RPMI7951 (cell line): ENCODE data around the gene FGD5. TPM values are rescaled to one million over a fixed set of nuclear protein-coding genes. Genes with fewer than 3 reads are reported as not detected.

Source experiments
- DNase-seq: peaks from one replicate; pipeline ENCODE4 v3.0.0-alpha.2; 2012; ENCODE audit warnings: low read depth
- total RNA-seq: library from RNA; depleted of rRNA; stranded (reverse); fragments of >200 nt; shearing (Covaris generic); gene quantifications from 2 replicates; pipeline ENCODE4 v1.2.3, GENCODE V29; 2014; rRNA removed

Gene FGD5
- 5.3 and 7.9 TPM in 2 replicates for total RNA-seq

GRCh38 chr3:14818804-14819500 lies at the start of gene FGD5:
FGD5 (plus strand) TSS chr3:14818962; CDS start chr3:14819072, 110 bp downstream.
- DNase-seq, result no peak

- DNase-seq, result no peak
Observed at GRCh38 chr3:14769544-14770325, 49.0 kb upstream of the FGD5 start.

GRCh38 chr3:14770591-14770990 lies 48.2 kb upstream of the FGD5 start:
- no peak for DNase-seq

- no peak for DNase-seq
Observed at GRCh38 chr3:14771593-14772497, 46.9 kb upstream of the FGD5 start.

GRCh38 chr3:14772533-14773138 lies 46.1 kb upstream of the FGD5 start:
- DNase-seq, result no peak

- DNase-seq, result no peak
Observed at GRCh38 chr3:14773281-14773680, 45.5 kb upstream of the FGD5 start.

- DNase-seq, result no peak
Observed at GRCh38 chr3:14773691-14774128, 45.1 kb upstream of the FGD5 start.

GRCh38 chr3:14774431-14774830 lies 44.3 kb upstream of the FGD5 start:
- DNase-seq, result no peak

- DNase-seq, result no peak
Observed at GRCh38 chr3:14775011-14775410, 43.8 kb upstream of the FGD5 start.

- DNase-seq, result no peak
Observed at GRCh38 chr3:14775563-14775962, 43.2 kb upstream of the FGD5 start.

- no peak for DNase-seq
Observed at GRCh38 chr3:14779069-14779685, 39.6 kb upstream of the FGD5 start.

- peak; percentile 59 for DNase-seq
Observed at GRCh38 chr3:14780927-14781507, 37.7 kb upstream of the FGD5 start.

GRCh38 chr3:14783480-14784086 lies 35.2 kb upstream of the FGD5 start:
- no peak for DNase-seq

- DNase-seq, result peak; percentile 27
Observed at GRCh38 chr3:14784087-14784681, 34.6 kb upstream of the FGD5 start.

GRCh38 chr3:14785207-14786155 lies 33.3 kb upstream of the FGD5 start:
- no peak for DNase-seq

GRCh38 chr3:14786369-14786768 lies 32.4 kb upstream of the FGD5 start:
- no peak for DNase-seq

GRCh38 chr3:14787630-14788029 lies 31.1 kb upstream of the FGD5 start:
- no peak for DNase-seq

GRCh38 chr3:14788644-14789043 lies 30.1 kb upstream of the FGD5 start:
- no peak for DNase-seq

GRCh38 chr3:14789221-14789620 lies 29.5 kb upstream of the FGD5 start:
- no peak for DNase-seq
